IPS-15b (cell line): ENCODE results near the gene ZNF792.
A peak's percentile ranks its signal among the peaks of the same experiment; 100 is the strongest.
"Not testable (repeated sequence)": the region's sequence is repeated elsewhere in the genome, so short reads cannot be mapped to it uniquely, and the experiment has no call there.

Experiments used
- H3K27me3 ChIP-seq: one replicate; pipeline ENCODE4 v1.6.1; 2013; ENCODE audit warnings: low read length; ENCODE audit not compliant: control insufficient read depth, insufficient read depth
- H3K36me3 ChIP-seq: one replicate; pipeline ENCODE4 v1.6.1; 2013; ENCODE audit warnings: low read length; ENCODE audit not compliant: control insufficient read depth, insufficient read depth
- H3K4me1 ChIP-seq: one replicate; pipeline ENCODE4 v1.6.1; 2013; ENCODE audit warnings: mild to moderate bottlenecking, low read length; ENCODE audit not compliant: control insufficient read depth, insufficient read depth
- H3K4me3 ChIP-seq: one replicate; pipeline ENCODE4 v1.5.1; 2013; ENCODE audit warnings: low read depth, low read length
- H3K9ac ChIP-seq: one replicate; pipeline ENCODE4 v1.6.1; 2013; ENCODE audit warnings: low read depth, mild to moderate bottlenecking, low read length
- H3K9me3 ChIP-seq: one replicate; pipeline ENCODE4 v1.6.1; 2013; ENCODE audit warnings: mild to moderate bottlenecking, low read length; ENCODE audit not compliant: control insufficient read depth, insufficient read depth

ZNF792 gene

GRCh38 chr19:34963573-34964406 lies at the start of gene ZNF792:
ZNF792 (minus strand) TSS chr19:34964229; CDS start chr19:34963662, 567 bp downstream.
- H3K4me3 ChIP-seq = peak within 1 kb of the TSS; percentile 86
- H3K9ac ChIP-seq = peak within 1 kb of the TSS; percentile 65
- H3K9me3 ChIP-seq = peaks cover 14% of the 10 kb centered on the region
- peaks cover 15% of the 10 kb centered on the region for H3K36me3 ChIP-seq
- peaks cover 8% of the 10 kb centered on the region for H3K4me1 ChIP-seq
- H3K27me3 ChIP-seq = peaks cover 7% of the 10 kb centered on the region

GRCh38 chr19:35013041-35013819 lies 49.2 kb upstream of the ZNF792 start:
- H3K4me1 ChIP-seq = no peaks in the 10 kb centered on the region
- peaks cover 83% of the 10 kb centered on the region for H3K36me3 ChIP-seq
- no peaks in the 10 kb centered on the region for H3K27me3 ChIP-seq
- H3K9ac ChIP-seq = no peak overlapping the region
- H3K9me3 ChIP-seq = no peaks in the 10 kb centered on the region
- no peak overlapping the region for H3K4me3 ChIP-seq

DNA sequence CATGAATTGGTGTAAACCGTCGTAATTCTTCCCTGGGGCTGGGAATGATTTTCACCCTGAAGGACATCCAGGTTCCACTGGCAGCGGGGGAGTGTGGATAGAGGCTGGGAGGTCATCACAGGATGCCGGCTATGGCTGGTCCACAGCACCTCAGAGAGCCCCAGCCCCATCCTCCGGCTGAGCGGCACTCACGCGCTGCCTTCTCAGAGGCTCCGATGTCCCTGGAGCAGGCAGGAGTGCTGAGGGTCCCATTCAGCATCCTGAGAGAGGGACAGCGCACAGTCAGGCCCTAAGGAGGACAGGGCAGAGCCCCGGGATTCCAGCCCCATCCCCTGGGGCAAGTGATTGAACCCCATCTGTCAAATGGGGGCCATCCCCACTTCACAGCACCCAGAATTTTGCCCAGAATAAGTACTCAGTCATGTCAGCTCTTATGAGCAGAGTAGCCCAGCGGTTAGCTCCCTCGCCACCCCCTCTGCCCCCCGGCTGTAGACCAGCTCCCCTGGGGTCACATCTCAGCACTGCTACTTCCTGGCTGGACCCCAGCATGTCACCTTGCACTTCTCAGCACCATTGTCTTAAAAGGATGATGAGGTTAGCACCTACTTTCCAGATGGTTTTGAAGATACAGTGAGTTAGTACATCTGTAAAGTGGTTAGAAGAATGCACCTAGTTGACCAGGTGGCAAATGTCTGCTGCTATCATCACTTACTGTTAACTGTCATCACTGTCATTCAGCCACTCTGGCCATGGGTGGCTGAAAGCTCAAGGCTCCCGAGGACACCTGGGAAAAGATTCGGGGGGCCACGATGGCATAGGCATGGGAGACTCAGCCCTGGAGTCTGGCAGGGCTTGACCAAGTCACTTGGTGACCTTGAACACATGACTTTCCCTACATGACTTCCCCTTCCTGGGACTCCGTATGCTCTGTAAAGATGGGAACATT lies 48.0 kb upstream of the ZNF792 start:
- Histone ChIP-seq H3K9ac (no peak overlapping the region), H3K36me3 (peaks cover 72% of the 10 kb centered on the region), H3K27me3 (no peaks in the 10 kb centered on the region), H3K9me3 (no peaks in the 10 kb centered on the region), H3K4me3 (no peak overlapping the region), H3K4me1 (no peaks in the 10 kb centered on the region)

GRCh38 chr19:35011091-35011689 lies 47.2 kb upstream of the ZNF792 start:
- Histone ChIP-seq H3K9me3 (no peaks in the 10 kb centered on the region), H3K27me3 (no peaks in the 10 kb centered on the region), H3K4me3 (no peak overlapping the region), H3K36me3 (peaks cover 68% of the 10 kb centered on the region), H3K4me1 (no peaks in the 10 kb centered on the region), H3K9ac (no peak overlapping the region)

- peaks cover 61% of the 10 kb centered on the region for H3K36me3 ChIP-seq
- H3K27me3 ChIP-seq = no peaks in the 10 kb centered on the region
- H3K9me3 ChIP-seq = no peaks in the 10 kb centered on the region
- H3K4me1 ChIP-seq = no peaks in the 10 kb centered on the region
- H3K9ac ChIP-seq = no peak overlapping the region
- H3K4me3 ChIP-seq = no peak overlapping the region
Measured at GRCh38 chr19:35009424-35010415, 45.7 kb upstream of the ZNF792 start.

GRCh38 chr19:35008891-35009341 lies 44.9 kb upstream of the ZNF792 start:
- Histone ChIP-seq H3K4me1 (no peaks in the 10 kb centered on the region), H3K9ac (no peak overlapping the region), H3K36me3 (peaks cover 58% of the 10 kb centered on the region)

GRCh38 chr19:35007427-35007826 lies 43.4 kb upstream of the ZNF792 start:
- H3K9ac ChIP-seq, H3K9me3 ChIP-seq, H3K4me1 ChIP-seq, H3K27me3 ChIP-seq, H3K4me3 ChIP-seq: not testable (repeated sequence)
- peaks cover 46% of the 10 kb centered on the region for H3K36me3 ChIP-seq

More at GRCh38 chr19:35008891-35009341, 44.9 kb upstream of the ZNF792 start:
- Histone ChIP-seq H3K27me3 (no peaks in the 10 kb centered on the region), H3K9me3 (no peaks in the 10 kb centered on the region), H3K4me3 (no peak overlapping the region)

- H3K27me3 ChIP-seq = no peaks in the 10 kb centered on the region
- H3K9ac ChIP-seq = no peak overlapping the region
- no peak overlapping the region for H3K4me3 ChIP-seq
- H3K36me3 ChIP-seq = peaks cover 41% of the 10 kb centered on the region
- peaks cover 7% of the 10 kb centered on the region for H3K4me1 ChIP-seq
- H3K9me3 ChIP-seq = no peaks in the 10 kb centered on the region
Measured at GRCh38 chr19:35006999-35007365, 43.0 kb upstream of the ZNF792 start.

GRCh38 chr19:35006342-35006998 lies 42.4 kb upstream of the ZNF792 start:
- Histone ChIP-seq H3K36me3 (peaks cover 36% of the 10 kb centered on the region), H3K27me3 (no peaks in the 10 kb centered on the region), H3K4me1 (peaks cover 7% of the 10 kb centered on the region), H3K4me3 (no peak overlapping the region), H3K9ac (no peak overlapping the region), H3K9me3 (no peaks in the 10 kb centered on the region)

- H3K9ac ChIP-seq, H3K9me3 ChIP-seq, H3K4me1 ChIP-seq, H3K27me3 ChIP-seq, H3K4me3 ChIP-seq: not testable (repeated sequence)
- peaks cover 31% of the 10 kb centered on the region for H3K36me3 ChIP-seq
Measured at GRCh38 chr19:35006007-35006341, 41.9 kb upstream of the ZNF792 start.
